OCI-LY7 (cell line): ENCODE results near the gene PTCH1.
A peak's percentile ranks its signal among the peaks of the same experiment; 100 is the strongest.

Experiments used
- EZH2phosphoT487 ChIP-seq: fragments of 200-600 bp; sonication (generic); IDR thresholded peaks from 2 replicates; pipeline ENCODE4 v1.6.1; 2018; ENCODE audit warnings: low read depth, borderline replicate concordance, mild to moderate bottlenecking, mixed run types, antibody characterized with exemption, low read length, moderate library complexity, mixed read lengths
- TF ChIP-seq, protein P1 (sequence below): fragments of 200-600 bp; sonication (generic); conservative IDR thresholded peaks from 2 replicates; pipeline ENCODE4 v1.5.1; 2014; ENCODE audit warnings: mild to moderate bottlenecking, antibody characterized with exemption, low read length, moderate library complexity, mixed read lengths

DNA sequence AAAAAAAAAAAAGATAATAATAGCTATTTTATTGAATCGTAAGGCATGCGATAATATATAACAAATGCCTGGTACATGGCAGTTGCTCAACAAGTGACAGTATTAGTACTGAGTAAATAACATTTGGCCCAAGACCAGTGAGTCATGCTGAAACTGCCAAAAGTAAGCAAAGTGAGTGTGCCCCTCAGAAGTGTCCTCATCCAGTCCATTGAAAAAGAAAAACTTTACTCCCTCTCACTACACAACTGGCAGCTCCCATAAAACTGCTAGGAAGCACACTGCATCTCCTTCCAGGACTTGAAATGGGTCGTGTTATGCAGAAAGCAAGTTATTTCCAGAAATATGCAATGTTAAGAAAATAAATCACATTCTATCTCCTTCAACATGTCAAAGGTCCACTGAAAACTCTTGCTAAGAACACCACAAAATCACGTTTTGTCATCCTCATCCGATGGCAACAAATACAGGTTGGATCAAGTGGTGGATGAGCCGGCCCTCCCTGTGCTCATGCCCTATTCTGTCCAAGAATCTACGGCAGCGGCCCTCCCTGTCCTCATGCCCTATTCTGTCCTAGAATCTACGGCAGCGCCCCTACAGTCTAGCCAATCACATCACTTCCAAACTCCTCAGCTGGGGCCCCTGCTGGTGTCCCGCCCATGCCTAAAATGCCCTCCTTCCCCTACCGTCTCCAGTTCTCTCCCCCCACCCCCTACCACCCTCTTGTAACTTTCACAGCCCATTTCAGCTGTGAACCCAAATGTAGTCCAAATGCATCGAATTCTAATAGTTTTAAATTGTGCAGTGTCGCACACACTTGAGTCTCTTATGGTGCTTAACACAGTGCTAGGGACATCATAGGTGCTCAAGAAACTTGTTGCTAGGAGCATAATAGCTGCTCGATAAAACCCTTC lies 12.5 kb downstream of the PTCH1 start:
- TF ChIP-seq, protein P1, sequence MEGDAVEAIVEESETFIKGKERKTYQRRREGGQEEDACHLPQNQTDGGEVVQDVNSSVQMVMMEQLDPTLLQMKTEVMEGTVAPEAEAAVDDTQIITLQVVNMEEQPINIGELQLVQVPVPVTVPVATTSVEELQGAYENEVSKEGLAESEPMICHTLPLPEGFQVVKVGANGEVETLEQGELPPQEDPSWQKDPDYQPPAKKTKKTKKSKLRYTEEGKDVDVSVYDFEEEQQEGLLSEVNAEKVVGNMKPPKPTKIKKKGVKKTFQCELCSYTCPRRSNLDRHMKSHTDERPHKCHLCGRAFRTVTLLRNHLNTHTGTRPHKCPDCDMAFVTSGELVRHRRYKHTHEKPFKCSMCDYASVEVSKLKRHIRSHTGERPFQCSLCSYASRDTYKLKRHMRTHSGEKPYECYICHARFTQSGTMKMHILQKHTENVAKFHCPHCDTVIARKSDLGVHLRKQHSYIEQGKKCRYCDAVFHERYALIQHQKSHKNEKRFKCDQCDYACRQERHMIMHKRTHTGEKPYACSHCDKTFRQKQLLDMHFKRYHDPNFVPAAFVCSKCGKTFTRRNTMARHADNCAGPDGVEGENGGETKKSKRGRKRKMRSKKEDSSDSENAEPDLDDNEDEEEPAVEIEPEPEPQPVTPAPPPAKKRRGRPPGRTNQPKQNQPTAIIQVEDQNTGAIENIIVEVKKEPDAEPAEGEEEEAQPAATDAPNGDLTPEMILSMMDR = peak; percentile 62; the same call in 1 of the 2 replicates
- TF ChIP-seq EZH2phosphoT487 = no peak
